ENCODE measurements around the gene MYL12B. TPM values are rescaled to one million over a fixed set of nuclear protein-coding genes. Genes with fewer than 3 reads are reported as not detected.

MYL12B gene
- total RNA-seq (100 to 1,000 TPM; 176 to 254 (median 199) TPM), polyA plus RNA-seq (100 to 1,000 TPM; 290 to 371 (median 360) TPM)
- long read RNA-seq, donor 1, transcript MYL12B-201 (4 exons, 1,210 nt) = major isoform, 208 of 232 reads
- long read RNA-seq, donor 1, partial matches to known transcripts = 19 of 232 reads
- long read RNA-seq, donor 1, other reads (novel, unspliced or antisense) = 5 of 232 reads
- long read RNA-seq, donor 2, transcript MYL12B-201 (4 exons, 1,210 nt) = major isoform, 166 of 171 reads
- long read RNA-seq, donor 2, partial matches to known transcripts = 5 of 171 reads
- long read RNA-seq, donor 2, other reads (novel, unspliced or antisense) = 0 of 171 reads

- Histone ChIP-seq H3K9me3 (no peaks in the 10 kb centered on the region), H3K27me3 (replicated peaks in 1 of 7) (no peaks in the 10 kb centered on the region), H3K4me1 (peaks cover 51 to 89% (median 77%) of the 10 kb centered on the region in 6 donors), H3K27ac (peak within 1 kb of the TSS; percentile 95 to 99 (median 98)), H3K36me3 (peaks cover 0 to 36% (median 21%) of the 10 kb centered on the region in 6 donors), H3K4me3 (peak within 1 kb of the TSS; percentile 81 to 96 (median 88))
- intact Hi-C loops (cut with DNase I; ENCODE audit: low total_unique reads) = no loop called here
- TF ChIP-seq CTCF (IDR thresholded peaks at IDR 0.05 in 8 of 11, conservative IDR thresholded peaks at IDR 0.05 in 3 of 11) (peak in 5 of 11 experiments; percentile 6 to 52 (median 25)), POLR2AphosphoS5 (IDR thresholded peaks at IDR 0.05) (peak; percentile 93 to 97 (median 94)), POLR2A (IDR thresholded peaks at IDR 0.05) (peak in 2 of 3 donors; percentile 57 to 83)
- DNase-seq = peak; percentile 96
- 0 to 1% (median 0%) methylated on average over 48 to 84 of the region's 84 CpGs for WGBS, 5 donors
These were observed at the start of gene MYL12B for GRCh38 chr18:3261373-3262233. Gene MYL12B, plus strand, starts transcription at chr18:3262133. Its CDS starts 10,766 bp downstream, at chr18:3272899.

DNA sequence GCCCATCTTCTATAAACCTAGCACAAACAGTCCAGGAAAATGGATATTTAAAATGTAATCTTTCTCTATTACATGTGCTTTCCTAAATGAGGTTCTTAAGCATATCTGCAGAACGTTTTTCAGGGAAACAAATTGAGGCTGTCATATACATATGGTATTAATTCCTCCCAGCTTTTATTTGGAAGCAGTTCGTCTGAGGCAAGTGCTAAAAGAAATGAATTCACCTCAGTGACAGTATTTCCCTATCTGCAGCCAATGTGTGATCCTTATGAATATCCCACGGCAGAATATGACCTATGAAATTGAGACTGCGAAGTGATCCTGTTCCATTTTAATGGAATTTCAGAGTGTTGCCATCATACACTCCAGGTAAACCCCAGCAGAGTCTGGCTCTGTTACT lies 49.3 kb upstream of the MYL12B start:
- H3K27ac ChIP-seq = no peak overlapping the region
- H3K36me3 ChIP-seq = peaks cover 0 to 6% (median 0%) of the 10 kb centered on the region in 6 donors
- H3K4me1 ChIP-seq = peaks cover 0 to 12% (median 6%) of the 10 kb centered on the region in 6 donors
- DNase-seq = no peak
- WGBS, 5 donors = 78 to 87% (median 85%) methylated on average over 4 of the region's 4 CpGs
- H3K4me3 ChIP-seq = no peak overlapping the region
- intact Hi-C loops (cut with DNase I; ENCODE audit: low total_unique reads) = no loop called here
- no peak for TF ChIP-seq POLR2A (IDR thresholded peaks at IDR 0.05)
- no peaks in the 10 kb centered on the region for H3K9me3 ChIP-seq
- H3K27me3 ChIP-seq (replicated peaks in 1 of 7) = no peaks in the 10 kb centered on the region

DNA sequence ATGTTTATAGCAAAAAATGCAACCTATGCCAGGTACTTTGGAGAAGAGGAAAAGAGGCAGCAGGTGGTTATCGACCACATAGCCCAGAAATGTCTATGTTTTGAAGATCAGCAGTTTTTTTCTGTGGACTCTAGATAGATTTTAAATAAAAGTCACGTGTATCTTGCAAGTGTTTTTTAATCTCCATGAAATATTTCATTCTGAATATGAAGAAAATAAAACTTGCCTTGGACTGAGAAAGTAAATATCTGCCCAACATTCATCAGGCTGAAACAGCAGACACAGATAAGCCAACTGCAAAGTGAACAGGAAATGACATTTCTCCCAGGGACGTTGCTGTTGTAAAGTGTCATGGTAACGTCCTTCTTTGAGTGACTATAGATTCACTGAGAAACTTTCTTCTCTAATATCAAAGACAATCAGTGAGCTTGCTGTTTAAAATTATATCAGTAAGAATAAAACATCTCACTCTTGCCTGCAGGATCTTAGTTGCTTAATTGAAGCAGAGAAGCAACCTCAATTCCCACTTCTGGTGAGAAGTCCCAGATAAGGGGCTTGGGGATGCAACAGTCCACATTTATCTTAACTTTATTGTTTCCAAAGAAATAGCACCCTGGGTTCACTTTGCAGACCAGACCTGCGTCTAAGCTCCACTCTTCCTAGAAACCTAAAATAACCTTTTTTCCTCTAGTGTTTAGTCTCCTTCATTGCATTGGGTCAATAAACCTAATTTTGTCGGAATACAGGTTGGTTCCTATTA lies 48.5 kb upstream of the MYL12B start:
- Histone ChIP-seq H3K27me3 (replicated peaks in 1 of 7) (no peaks in the 10 kb centered on the region), H3K27ac (no peak overlapping the region), H3K4me3 (no peak overlapping the region), H3K4me1 (peaks cover 0 to 12% (median 6%) of the 10 kb centered on the region in 6 donors), H3K9me3 (no peaks in the 10 kb centered on the region), H3K36me3 (peaks cover 0 to 6% (median 0%) of the 10 kb centered on the region in 6 donors)
- intact Hi-C loops (cut with DNase I; ENCODE audit: low total_unique reads) = no loop called here
- TF ChIP-seq POLR2A (IDR thresholded peaks at IDR 0.05) = no peak
- no peak for DNase-seq
- WGBS, 5 donors = 32 to 41% (median 38%) methylated on average over 6 of the region's 6 CpGs

GRCh38 chr18:3214855-3215637 lies 46.9 kb upstream of the MYL12B start:
- H3K27ac ChIP-seq = no peak overlapping the region
- TF ChIP-seq POLR2AphosphoS5 (IDR thresholded peaks at IDR 0.05) (no peak), POLR2A (IDR thresholded peaks at IDR 0.05) (no peak), CTCF (IDR thresholded peaks at IDR 0.05 in 8 of 11, conservative IDR thresholded peaks at IDR 0.05 in 3 of 11) (no peak)
- DNase-seq = no peak
- H3K9me3 ChIP-seq = no peaks in the 10 kb centered on the region
- intact Hi-C loops (cut with DNase I; ENCODE audit: low total_unique reads) = no loop called here
- no peaks in the 10 kb centered on the region for H3K27me3 ChIP-seq (replicated peaks in 1 of 7)
- no peak overlapping the region for H3K4me3 ChIP-seq
- peaks cover 0 to 12% (median 6%) of the 10 kb centered on the region in 6 donors for H3K4me1 ChIP-seq
- peaks cover 0 to 6% (median 0%) of the 10 kb centered on the region in 6 donors for H3K36me3 ChIP-seq
- 92 to 98% (median 95%) methylated on average over 35 to 36 of the region's 36 CpGs for WGBS, 5 donors

All from spleen (tissue), 13 donors.